K562 (cell line): ENCODE data around the gene FLAD1. TPM values are rescaled to one million over a fixed set of nuclear protein-coding genes. Genes with fewer than 3 reads are reported as not detected.

Experiments
- ATAC-seq: fragments of 200-7000 bp; cut with Tn5 transposase; 3 replicates; pipeline ENCODE4 v1.9.1; 2020; ENCODE audit warnings: moderate library complexity
- BruUV-seq: library from RNA; stranded (reverse); fragments of 400-500 nt; replicated peaks from 2 replicates; lab custom pipeline; 2021; lab: Mats Ljungman, UMichigan
- CTCF ChIA-PET: fragments of 300-600 bp; formaldehyde crosslinking; extraction: SDS; loops from one replicate; lab custom pipeline; 2021; ENCODE audit warnings: low intra/inter-chr PET ratio; lab: Yijun Ruan, JAX
- POLR2A ChIA-PET: fragments of 300-600, 350-650 bp; sonication (Branson Sonifier 250); formaldehyde crosslinking; extraction: SDS; loops from one replicate; lab custom pipeline; 2021; ENCODE audit warnings: antibody characterized with exemption, inconsistent platforms; lab: Yijun Ruan, JAX
- DNase-seq, 4 experiments: peaks; one replicate each; pipeline versions ENCODE4 v3.0.0 to v3.0.0-alpha.2; 2011 to 2018; ENCODE audit warnings: low spot score in 3 of 4, mixed read lengths in 3 of 4; ENCODE audit errors: extremely low read depth in 1 of 4
- FAIRE-seq: peaks from 2 replicates; lab custom pipeline; 2011; peaks lifted over from hg19 to GRCh38; lab: Jason Lieb, UNC
- H2AFZ ChIP-seq: 2 replicates; pipeline ENCODE4 v1.6.0; 2011; ENCODE audit warnings: low read depth, low read length, control low read depth, inconsistent platforms
- H3K27ac ChIP-seq: fragments of 200-600 bp; 3 replicates; pipeline ENCODE4 v1.8.0; 2011; ENCODE audit warnings: low read depth, mild to moderate bottlenecking, control low read depth, inconsistent platforms, low read length, moderate library complexity, mixed read lengths; ENCODE audit errors: extremely low read depth
- H3K27me3 ChIP-seq, 2 experiments: fragments of 300-600 bp in 1 of 2; 2 replicates in 1 of 2; 3 replicates in 1 of 2; pipeline versions ENCODE4 v1.6.0 to v1.8.0; 2011; ENCODE audit warnings: inconsistent platforms in 2 of 2, low read length in 2 of 2, mild to moderate bottlenecking in 1 of 2, mixed read lengths in 1 of 2, moderate library complexity in 1 of 2; ENCODE audit not compliant: control insufficient read depth in 2 of 2, insufficient read depth in 2 of 2
- H3K36me3 ChIP-seq: fragments of 300-600 bp; 3 replicates; pipeline ENCODE4 v1.8.0; 2011; ENCODE audit warnings: mild to moderate bottlenecking, low read length, inconsistent platforms; ENCODE audit not compliant: control insufficient read depth, insufficient read depth
- H3K4me1 ChIP-seq, 2 experiments: fragments of 200-600 bp in 1 of 2; replicated peaks in 1 of 2; 2 replicates in 1 of 2; 3 replicates in 1 of 2; pipeline versions ENCODE4 v1.5.1 to v1.8.0; 2011; ENCODE audit warnings: inconsistent platforms in 2 of 2, low read length in 2 of 2, mild to moderate bottlenecking in 1 of 2, mixed read lengths in 1 of 2, moderate library complexity in 1 of 2; ENCODE audit not compliant: control insufficient read depth in 2 of 2, insufficient read depth in 2 of 2
- H3K4me2 ChIP-seq: 2 replicates; pipeline ENCODE4 v1.6.1; 2011; ENCODE audit warnings: low read length, control low read depth, inconsistent platforms, mixed read lengths; ENCODE audit not compliant: insufficient read depth
- H3K4me3 ChIP-seq: fragments of 200-600 bp; sonication (generic), shearing (Covaris generic); 2 replicates; pipeline ENCODE4 v1.5.1; 2016; ENCODE audit warnings: control low read depth, inconsistent platforms
- H3K79me2 ChIP-seq: fragments of 200-600 bp; 3 replicates; pipeline ENCODE4 v1.8.0; 2011; ENCODE audit warnings: low read length, inconsistent platforms; ENCODE audit not compliant: control insufficient read depth, insufficient read depth
- H3K9ac ChIP-seq, 2 experiments: 2 replicates each; pipeline versions ENCODE4 v1.6.0 to v1.6.1; 2011; ENCODE audit warnings: low read depth in 2 of 2, low read length in 2 of 2, control low read depth in 1 of 2, inconsistent platforms in 1 of 2, mild to moderate bottlenecking in 1 of 2, mixed read lengths in 1 of 2; ENCODE audit not compliant: insufficient read depth in 1 of 2
- H3K9me1 ChIP-seq: one replicate; pipeline ENCODE4 v1.6.0; 2011; ENCODE audit warnings: inconsistent platforms, mild to moderate bottlenecking, low read length, moderate library complexity; ENCODE audit not compliant: control insufficient read depth, insufficient read depth
- H3K9me3 ChIP-seq: replicated peaks from 2 replicates; pipeline ENCODE4 v1.5.1; 2011; ENCODE audit warnings: low read depth, low read length, inconsistent platforms; ENCODE audit not compliant: control insufficient read depth, insufficient read depth
- H4K20me1 ChIP-seq: replicated peaks from 2 replicates; pipeline ENCODE4 v1.6.1; 2011; ENCODE audit warnings: low read length, inconsistent platforms, mixed read lengths; ENCODE audit not compliant: control insufficient read depth, insufficient read depth
- ARNT ChIP-seq, 2 experiments: fragments of 450-650 bp; IDR thresholded peaks; 2 replicates each; pipeline ENCODE4 v1.6.1; 2016; ENCODE audit warnings: mild to moderate bottlenecking in 1 of 2
- DMBX1 ChIP-seq: fragments of 250-450 bp; sonication (Bioruptor Pico); IDR thresholded peaks from 2 replicates; pipeline ENCODE4 v1.8.0; 2022; ENCODE audit warnings: inconsistent platforms, mild to moderate bottlenecking, moderate library complexity, borderline replicate concordance
- HEY1 ChIP-seq: fragments of 250-450 bp; sonication (Bioruptor Pico); IDR thresholded peaks from 2 replicates; pipeline ENCODE4 v1.5.0; 2020; ENCODE audit warnings: mild to moderate bottlenecking, moderate library complexity, borderline replicate concordance
- KHSRP ChIP-seq: fragments of 450-650 bp; IDR thresholded peaks from 2 replicates; pipeline ENCODE4 v1.6.1; 2017
- RBM14 ChIP-seq: fragments of 200-400 bp; formaldehyde crosslinking; IDR thresholded peaks from 2 replicates; pipeline ENCODE4 v1.6.1; 2018; ENCODE audit warnings: low read depth, mild to moderate bottlenecking, low read length, moderate library complexity, borderline replicate concordance; ENCODE audit not compliant: insufficient read depth
- TEAD2 ChIP-seq: fragments of 450-650 bp; IDR thresholded peaks from 2 replicates; pipeline ENCODE4 v1.6.1; 2016; ENCODE audit warnings: missing genetic modification characterization, control low read depth, missing compliant biosample characterization
- ZNF165 ChIP-seq: fragments of 250-450 bp; sonication (Bioruptor Pico); IDR thresholded peaks from 2 replicates; pipeline ENCODE4 v1.4.0; 2020; ENCODE audit warnings: borderline replicate concordance
- ZNF253 ChIP-seq: fragments of 250-450 bp; sonication (Bioruptor Pico); conservative IDR thresholded peaks from 2 replicates; pipeline ENCODE4 v1.6.1; 2021; ENCODE audit warnings: mild to moderate bottlenecking
- WGBS: fragments of 100-300 bp; shearing (Covaris generic); methylation state at CpG from one replicate; pipeline ENCODE4 v1.1.6; 2016; ENCODE audit warnings: low coverage, mixed read lengths; ENCODE audit not compliant: insufficient coverage; ENCODE audit errors: missing lambda C conversion rate; 5-methylcytosine and 5-hydroxymethylcytosine counted together
- in situ Hi-C: fragments of 300-500 bp; cut with MboI; formaldehyde crosslinking; loops from 4 replicates; pipeline ENCODE4 v1.15.0; 2018; ENCODE audit warnings: inconsistent platforms, mixed read lengths
- intact Hi-C: fragments of 100-400 bp; cut with micrococcal nuclease; formaldehyde crosslinking; loops from 2 replicates; pipeline ENCODE4 v1.14.2; 2022
- polyA plus RNA-seq, 8 experiments: library from polyadenylated mRNA; depleted of rRNA in 4 of 8; stranded (reverse) in 5 of 8; unstranded in 3 of 8; fragments of >200 nt; fragmentation: Nextera tagmentation in 2 of 8; fragmentation: Illumina TruSeq in 1 of 8; extraction: Ambion mirVana in 2 of 8; extraction: Trizol in 1 of 8; gene quantifications; 2 replicates each; pipeline versions ENCODE4 v1.2.1 to v1.2.3, GENCODE V29; 2011 to 2014; ENCODE audit warnings: inconsistent platforms in 1 of 8, missing spikeins in 1 of 8
- total RNA-seq, 7 experiments: library from RNA; depleted of rRNA in 6 of 7; stranded (reverse); fragments of >200 nt in 6 of 7; fragmentation: Illumina TruSeq in 2 of 7; extraction: Trizol in 2 of 7; gene quantifications; 2 replicates each; pipeline versions ENCODE4 v1.2.1 to v1.2.3, GENCODE V29; 2011 to 2021; ENCODE audit warnings: low replicate concordance in 1 of 7
- TF ChIP-seq, protein P1 (sequence below): sonication (generic); formaldehyde crosslinking; IDR thresholded peaks from 2 replicates; pipeline ENCODE4 v1.8.0; 2023; ENCODE audit warnings: missing genetic modification reagents, mild to moderate bottlenecking, borderline replicate concordance
- TF ChIP-seq, protein P2 (sequence below): sonication (generic); formaldehyde crosslinking; IDR thresholded peaks from 2 replicates; pipeline ENCODE4 v1.5.0; 2020; ENCODE audit warnings: missing genetic modification reagents
- TF ChIP-seq, protein P3 (sequence below): fragments of 250-450 bp; sonication (Bioruptor Pico); IDR thresholded peaks from 2 replicates; pipeline ENCODE4 v1.5.0; 2021; ENCODE audit warnings: mild to moderate bottlenecking, moderate library complexity

Gene FLAD1
- total and polyA plus RNA-seq, 9 of the 15 experiments (the other 6 are each of a cell fraction or from before 2014, with no cell fraction given): 24.9 to 85.8 (median 67.0) TPM

DNA sequence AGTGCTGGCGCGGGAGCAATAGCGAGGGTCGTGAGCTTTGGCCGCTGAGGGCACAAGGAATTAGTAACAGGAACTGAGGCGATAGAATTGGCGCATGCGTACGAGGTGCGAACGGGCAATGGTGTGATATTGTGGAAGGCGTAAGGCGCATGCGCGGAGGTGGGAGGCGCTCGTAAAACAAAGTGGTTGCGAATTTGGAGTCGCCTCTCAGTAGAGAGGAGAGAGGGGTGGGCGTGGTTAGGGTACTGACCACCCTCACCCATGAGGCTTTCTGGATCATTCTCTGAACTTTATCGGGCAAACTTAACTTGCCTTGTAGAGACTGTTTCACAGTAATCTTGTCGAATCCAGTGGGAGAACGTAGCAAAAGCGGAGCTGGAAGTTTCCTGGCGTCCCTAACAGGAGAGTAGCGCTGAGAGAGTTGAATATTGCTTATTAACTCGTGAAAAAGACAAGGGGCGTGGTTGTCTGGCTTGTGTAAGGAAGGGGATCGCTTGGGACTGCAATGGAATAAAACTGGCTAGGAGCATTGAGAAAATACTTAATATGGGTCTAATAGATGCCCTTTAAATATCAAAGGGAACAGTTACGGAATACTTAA, 8.2 kb upstream of the FLAD1 start:
- peak; percentile 84 to 98 (median 89) for DNase-seq
- Histone ChIP-seq H3K79me2 (peaks cover 79% of the 10 kb centered on the region), H4K20me1 (no peaks in the 10 kb centered on the region), H3K36me3 (peaks cover 33% of the 10 kb centered on the region), H3K9me1 (no peaks in the 10 kb centered on the region), H3K9me3 (no peaks in the 10 kb centered on the region), H2AFZ (peak overlapping the region; percentile 81), H3K27me3 (no peaks in the 10 kb centered on the region; a peak in 1 of 5 replicates), H3K4me2 (peak overlapping the region; percentile 98), H3K4me3 (peak overlapping the region; percentile 66), H3K27ac (peak overlapping the region; percentile 99), H3K4me1 (peaks cover 39 to 46% of the 10 kb centered on the region in 2 experiments), H3K9ac (peak overlapping the region; percentile 89 to 97)
- in situ Hi-C loops (no loop called here), intact Hi-C loops (loop anchor here (1.0 to 5.0 kb wide), 2 partner anchors 26 to 87 kb away; partner anchors contain the start of gene EFNA4)
- peak; percentile 58 for ATAC-seq
- no peak for FAIRE-seq
- CTCF ChIA-PET: interaction anchor here (0.6 to 2.3 kb wide), 4 partner anchors 21 to 43 kb away, joined by 3 to 11 read pairs (median 4); no protein-coding TSS in a partner anchor
- BruUV-seq: no TSS peak
- WGBS: 1% methylated on average over 28 of the region's 30 CpGs
- POLR2A ChIA-PET: interaction anchor here (0.6 to 8.3 kb wide), 10 partner anchors 8 to 45 kb away, joined by 3 to 80 read pairs (median 4); partner anchors contain the start of genes FLAD1, LENEP, PBXIP1 and PYGO2
- TF ChIP-seq HEY1 (CRISPR knock-in tag): no peak
- TF ChIP-seq, protein P1, sequence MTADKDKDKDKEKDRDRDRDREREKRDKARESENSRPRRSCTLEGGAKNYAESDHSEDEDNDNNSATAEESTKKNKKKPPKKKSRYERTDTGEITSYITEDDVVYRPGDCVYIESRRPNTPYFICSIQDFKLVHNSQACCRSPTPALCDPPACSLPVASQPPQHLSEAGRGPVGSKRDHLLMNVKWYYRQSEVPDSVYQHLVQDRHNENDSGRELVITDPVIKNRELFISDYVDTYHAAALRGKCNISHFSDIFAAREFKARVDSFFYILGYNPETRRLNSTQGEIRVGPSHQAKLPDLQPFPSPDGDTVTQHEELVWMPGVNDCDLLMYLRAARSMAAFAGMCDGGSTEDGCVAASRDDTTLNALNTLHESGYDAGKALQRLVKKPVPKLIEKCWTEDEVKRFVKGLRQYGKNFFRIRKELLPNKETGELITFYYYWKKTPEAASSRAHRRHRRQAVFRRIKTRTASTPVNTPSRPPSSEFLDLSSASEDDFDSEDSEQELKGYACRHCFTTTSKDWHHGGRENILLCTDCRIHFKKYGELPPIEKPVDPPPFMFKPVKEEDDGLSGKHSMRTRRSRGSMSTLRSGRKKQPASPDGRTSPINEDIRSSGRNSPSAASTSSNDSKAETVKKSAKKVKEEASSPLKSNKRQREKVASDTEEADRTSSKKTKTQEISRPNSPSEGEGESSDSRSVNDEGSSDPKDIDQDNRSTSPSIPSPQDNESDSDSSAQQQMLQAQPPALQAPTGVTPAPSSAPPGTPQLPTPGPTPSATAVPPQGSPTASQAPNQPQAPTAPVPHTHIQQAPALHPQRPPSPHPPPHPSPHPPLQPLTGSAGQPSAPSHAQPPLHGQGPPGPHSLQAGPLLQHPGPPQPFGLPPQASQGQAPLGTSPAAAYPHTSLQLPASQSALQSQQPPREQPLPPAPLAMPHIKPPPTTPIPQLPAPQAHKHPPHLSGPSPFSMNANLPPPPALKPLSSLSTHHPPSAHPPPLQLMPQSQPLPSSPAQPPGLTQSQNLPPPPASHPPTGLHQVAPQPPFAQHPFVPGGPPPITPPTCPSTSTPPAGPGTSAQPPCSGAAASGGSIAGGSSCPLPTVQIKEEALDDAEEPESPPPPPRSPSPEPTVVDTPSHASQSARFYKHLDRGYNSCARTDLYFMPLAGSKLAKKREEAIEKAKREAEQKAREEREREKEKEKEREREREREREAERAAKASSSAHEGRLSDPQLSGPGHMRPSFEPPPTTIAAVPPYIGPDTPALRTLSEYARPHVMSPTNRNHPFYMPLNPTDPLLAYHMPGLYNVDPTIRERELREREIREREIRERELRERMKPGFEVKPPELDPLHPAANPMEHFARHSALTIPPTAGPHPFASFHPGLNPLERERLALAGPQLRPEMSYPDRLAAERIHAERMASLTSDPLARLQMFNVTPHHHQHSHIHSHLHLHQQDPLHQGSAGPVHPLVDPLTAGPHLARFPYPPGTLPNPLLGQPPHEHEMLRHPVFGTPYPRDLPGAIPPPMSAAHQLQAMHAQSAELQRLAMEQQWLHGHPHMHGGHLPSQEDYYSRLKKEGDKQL (CRISPR knock-in tag): 0 out of 2 replicates have a peak, but pooled peaks have one; percentile 71
- TF ChIP-seq DMBX1 (CRISPR knock-in tag): no peak
- no peak for TF ChIP-seq KHSRP
- TF ChIP-seq RBM14: no peak
- TF ChIP-seq, protein P2, sequence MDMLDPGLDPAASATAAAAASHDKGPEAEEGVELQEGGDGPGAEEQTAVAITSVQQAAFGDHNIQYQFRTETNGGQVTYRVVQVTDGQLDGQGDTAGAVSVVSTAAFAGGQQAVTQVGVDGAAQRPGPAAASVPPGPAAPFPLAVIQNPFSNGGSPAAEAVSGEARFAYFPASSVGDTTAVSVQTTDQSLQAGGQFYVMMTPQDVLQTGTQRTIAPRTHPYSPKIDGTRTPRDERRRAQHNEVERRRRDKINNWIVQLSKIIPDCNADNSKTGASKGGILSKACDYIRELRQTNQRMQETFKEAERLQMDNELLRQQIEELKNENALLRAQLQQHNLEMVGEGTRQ (CRISPR knock-in tag): no peak
- no peak for TF ChIP-seq TEAD2 (tag)
- TF ChIP-seq ZNF165: no peak
- TF ChIP-seq, protein P3, sequence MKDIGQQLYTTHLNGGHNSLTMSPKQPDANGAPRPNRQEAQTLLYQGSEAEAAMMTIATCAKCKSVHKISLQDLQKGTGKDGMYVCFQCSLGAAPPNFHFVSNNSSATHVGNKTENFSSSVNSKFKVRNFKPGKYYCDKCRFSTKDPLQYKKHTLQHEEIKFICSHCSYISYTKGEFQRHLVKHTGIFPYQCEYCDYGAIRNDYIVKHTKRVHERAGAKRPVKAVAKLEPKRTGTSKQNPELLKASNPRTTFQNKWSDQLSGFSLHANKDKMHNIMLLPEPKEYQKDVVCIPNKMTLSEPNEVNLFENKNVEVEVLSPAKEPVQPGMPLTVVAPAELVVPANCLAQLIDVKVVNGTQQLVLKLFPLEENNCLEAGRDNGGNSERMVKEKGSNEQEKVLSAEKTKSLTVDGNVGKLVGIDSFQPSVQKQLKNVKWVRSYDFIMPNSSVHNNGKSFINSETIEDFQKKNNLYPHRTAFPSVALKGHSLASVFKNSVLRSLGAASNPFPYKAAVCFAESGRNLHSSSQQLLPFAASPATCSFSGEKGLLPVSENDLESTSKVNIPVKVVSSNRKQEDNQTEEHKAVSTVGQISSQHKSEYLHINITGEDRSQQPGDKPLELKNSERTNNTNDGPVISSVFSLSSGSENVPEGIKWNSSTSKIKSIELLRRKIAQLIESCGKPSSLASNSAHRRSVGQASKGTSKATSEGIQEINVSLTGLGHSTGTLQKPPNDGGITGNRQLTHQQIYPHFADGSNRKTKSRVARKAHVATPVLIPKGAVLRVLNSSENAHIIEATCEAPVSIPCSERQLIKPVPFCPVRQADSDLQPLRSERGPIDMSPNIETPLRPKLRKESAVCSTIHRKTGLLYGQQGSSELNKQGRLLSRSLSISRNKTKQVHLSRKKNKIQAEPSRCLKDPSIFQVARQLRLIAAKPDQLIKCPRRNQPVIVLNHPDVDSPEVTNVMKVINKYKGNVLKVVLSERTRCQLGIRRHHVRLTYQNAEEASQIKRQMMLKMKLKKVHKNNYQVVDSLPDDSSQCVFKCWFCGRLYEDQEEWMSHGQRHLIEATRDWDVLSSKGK (CRISPR knock-in tag): no peak
- no peak for TF ChIP-seq ARNT (IDR thresholded peaks at IDR 0.05)
- TF ChIP-seq ZNF253 (CRISPR knock-in tag): no peak
